Measurements from ENCODE around the gene IL1RAPL1. TPM values are rescaled to one million over a fixed set of nuclear protein-coding genes. Genes with fewer than 3 reads are reported as not detected.

Gene IL1RAPL1
- polyA plus RNA-seq, 2 of the 4 experiments (the other 2 are of a cell fraction), result not detected

- FAIRE-seq (no peak), DNase-seq (ENCODE audit: low read depth in 1 of 2, low spot score in 1 of 2) (no peak), ATAC-seq (no peak)
- ChIA-PET CTCF (no interaction called here), POLR2A (no interaction called here)
- Histone ChIP-seq H3K4me2 (no peak overlapping the region), H3K9me3 (no peaks in the 10 kb centered on the region), H3K4me1 (no peaks in the 10 kb centered on the region), H3K27ac (no peak overlapping the region), H3K4me3 (no peak overlapping the region)
- no peak for TF ChIP-seq RAD21 (conservative IDR thresholded peaks at IDR 0.05 in 1 of 2, IDR thresholded peaks at IDR 0.05 in 1 of 2)
- no peak for TF ChIP-seq HES2 (IDR thresholded peaks at IDR 0.05)
- TF ChIP-seq KDM5A (IDR thresholded peaks at IDR 0.05), result no peak
- TF ChIP-seq POLR2AphosphoS2 (conservative IDR thresholded peaks at IDR 0.05; ENCODE audit: low read length), result no peak
- TF ChIP-seq CHD2 (IDR thresholded peaks at IDR 0.05; ENCODE audit: low read length, partially characterized antibody), result no peak
- TF ChIP-seq HOXB13 (CRISPR knock-in tag; IDR thresholded peaks at IDR 0.05; ENCODE audit: low read depth), result no peak
- TF ChIP-seq ZNF302 (CRISPR knock-in tag; IDR thresholded peaks at IDR 0.05), result no peak
- TF ChIP-seq GATA3 (IDR thresholded peaks at IDR 0.05; ENCODE audit: borderline replicate concordance), result no peak
- TF ChIP-seq USF2 (IDR thresholded peaks at IDR 0.05), result no peak
- no peak for TF ChIP-seq EHMT2 (IDR thresholded peaks at IDR 0.05; ENCODE audit: low read depth)
- no peak for TF ChIP-seq BCL3 (IDR thresholded peaks at IDR 0.05)
- no peak for TF ChIP-seq CEBPB (IDR thresholded peaks at IDR 0.05)
- WGBS (ENCODE audit: missing lambda C conversion rate), result 50% methylated on average over 5 of the region's 5 CpGs
These were observed 556.1 kb downstream of the IL1RAPL1 start for GRCh38 chrX:29143356-29143755.

- ATAC-seq (no peak), FAIRE-seq (peak; percentile 49), DNase-seq (ENCODE audit: low read depth in 1 of 2, low spot score in 1 of 2) (no peak)
- 85% methylated on average over 4 of the region's 4 CpGs for WGBS (ENCODE audit: missing lambda C conversion rate)
- no peak overlapping the region for H3K4me2 ChIP-seq
- ChIA-PET CTCF (no interaction called here), POLR2A (no interaction called here)
- no peak overlapping the region for H3K4me3 ChIP-seq
- TF ChIP-seq ZFP36 (IDR thresholded peaks at IDR 0.05; ENCODE audit: borderline replicate concordance, partially characterized antibody), result no peak
- H3K4me1 ChIP-seq, result no peaks in the 10 kb centered on the region
- H3K9me3 ChIP-seq, result no peaks in the 10 kb centered on the region
- H3K27ac ChIP-seq, result no peak overlapping the region
These were observed 556.5 kb downstream of the IL1RAPL1 start for GRCh38 chrX:29143756-29144155.

- Histone ChIP-seq H3K4me1 (no peaks in the 10 kb centered on the region), H3K9me3 (no peaks in the 10 kb centered on the region), H3K27ac (no peak overlapping the region), H3K4me3 (no peak overlapping the region), H3K4me2 (no peak overlapping the region)
- FAIRE-seq (no peak), ATAC-seq (no peak), DNase-seq (ENCODE audit: low read depth in 1 of 2, low spot score in 1 of 2) (no peak)
- TF ChIP-seq HEYL (CRISPR knock-in tag; IDR thresholded peaks at IDR 0.05) (no peak), RCOR1 (IDR thresholded peaks at IDR 0.05; ENCODE audit: low read depth, low read length) (no peak), SMC3 (IDR thresholded peaks at IDR 0.05) (no peak), ESRRA (IDR thresholded peaks at IDR 0.05; ENCODE audit: borderline replicate concordance, low read length) (no peak), MAZ (IDR thresholded peaks at IDR 0.05; ENCODE audit: borderline replicate concordance, low read depth, low read length) (no peak), ELK1 (IDR thresholded peaks at IDR 0.05; ENCODE audit: low read depth, low read length) (no peak), REST (IDR thresholded peaks at IDR 0.05) (no peak), CTCF (IDR thresholded peaks at IDR 0.05) (no peak), POLR2AphosphoS2 (conservative IDR thresholded peaks at IDR 0.05; ENCODE audit: low read length) (no peak)
- POLR2A ChIA-PET, result no interaction called here
- 15% methylated on average over 4 of the region's 4 CpGs for WGBS (ENCODE audit: missing lambda C conversion rate)
- CTCF ChIA-PET, result no interaction called here
These were observed 558.1 kb downstream of the IL1RAPL1 start for GRCh38 chrX:29145316-29145715.
